Fibroblast of mammary gland (primary cell): ENCODE data around the gene ANKRD13D.

Experiments
- DNase-seq: peaks from one replicate; pipeline ENCODE4 v3.0.0-alpha.2; 2010; ENCODE audit warnings: low read depth
- H3K4me3 ChIP-seq: 2 replicates; pipeline ENCODE4 v1.5.1; 2011; ENCODE audit warnings: low read depth, mild to moderate bottlenecking, low read length, moderate library complexity; ENCODE audit not compliant: control insufficient read depth
- CTCF ChIP-seq: conservative IDR thresholded peaks from 2 replicates; pipeline ENCODE4 v1.5.1; 2011; ENCODE audit warnings: low read depth, low read length, inconsistent platforms; ENCODE audit not compliant: control insufficient read depth, insufficient read depth

The ANKRD13D gene

GRCh38 chr11:67347964-67348749, 59.1 kb downstream of the ANKRD13D start:
- TF ChIP-seq CTCF = no peak
- no peak overlapping the region for H3K4me3 ChIP-seq
- peak; percentile 61 for DNase-seq

GRCh38 chr11:67349036-67349435, 59.9 kb downstream of the ANKRD13D start:
- H3K4me3 ChIP-seq = no peak overlapping the region
- TF ChIP-seq CTCF = no peak
- no peak for DNase-seq

GRCh38 chr11:67349457-67349856, 60.4 kb downstream of the ANKRD13D start:
- DNase-seq = no peak
- no peak for TF ChIP-seq CTCF
- H3K4me3 ChIP-seq = no peak overlapping the region

GRCh38 chr11:67349928-67350465, 60.9 kb downstream of the ANKRD13D start:
- DNase-seq = no peak
- TF ChIP-seq CTCF = no peak
- H3K4me3 ChIP-seq = no peak overlapping the region

- no peak overlapping the region for H3K4me3 ChIP-seq
- peak; percentile 95 for TF ChIP-seq CTCF
- peak; percentile 79 for DNase-seq
Observed at GRCh38 chr11:67351275-67352005, 62.3 kb downstream of the ANKRD13D start.
